OCI-LY1 (cell line): Measurements from ENCODE around the gene SUGCT.
A peak's percentile ranks its signal among the peaks of the same experiment; 100 is the strongest.
"Not testable (repeated sequence)": the region's sequence is repeated elsewhere in the genome, so short reads cannot be mapped to it uniquely, and the experiment has no call there.

Experiments
- H2AFZ ChIP-seq: fragments of 200-600 bp; sonication (generic), shearing (Covaris generic); 2 replicates; pipeline ENCODE4 v1.6.0; 2014; ENCODE audit warnings: antibody characterized with exemption, mild to moderate bottlenecking, low read length
- H3F3A ChIP-seq: fragments of 200-600 bp; sonication (generic), shearing (Covaris generic); 2 replicates; pipeline ENCODE4 v1.6.0; 2014; ENCODE audit warnings: mild to moderate bottlenecking, antibody characterized with exemption, low read length, moderate library complexity; ENCODE audit not compliant: insufficient read depth
- H3K27ac ChIP-seq: fragments of 200-600 bp; sonication (generic); 2 replicates; pipeline ENCODE4 v1.5.1; 2014; ENCODE audit warnings: low read length, mixed run types, mild to moderate bottlenecking, low read depth; ENCODE audit not compliant: poor library complexity, severe bottlenecking
- H3K27me3 ChIP-seq: fragments of 200-600 bp; sonication (generic); 2 replicates; pipeline ENCODE4 v1.6.0; 2014; ENCODE audit warnings: antibody characterized with exemption, mild to moderate bottlenecking, low read length, moderate library complexity; ENCODE audit not compliant: insufficient read depth
- H3K36me3 ChIP-seq: fragments of 200-600 bp; sonication (generic); 2 replicates; pipeline ENCODE4 v1.6.1; 2014; ENCODE audit warnings: mild to moderate bottlenecking, antibody characterized with exemption, low read length, moderate library complexity, mixed read lengths; ENCODE audit not compliant: insufficient read depth
- H3K4me1 ChIP-seq: fragments of 200-600 bp; sonication (generic); 2 replicates; pipeline ENCODE4 v1.5.1; 2014; ENCODE audit warnings: mild to moderate bottlenecking, low read length, moderate library complexity; ENCODE audit not compliant: insufficient read depth, severe bottlenecking
- H3K4me2 ChIP-seq: fragments of 200-600 bp; sonication (generic), shearing (Covaris generic); 2 replicates; pipeline ENCODE4 v1.6.1; 2014; ENCODE audit warnings: low read length
- H3K4me3 ChIP-seq: fragments of 200-600 bp; sonication (generic); 2 replicates; pipeline ENCODE4 v1.5.1; 2014; ENCODE audit warnings: low read length, low read depth, mild to moderate bottlenecking, mixed read lengths; ENCODE audit not compliant: poor library complexity, severe bottlenecking
- H3K79me2 ChIP-seq: fragments of 200-600 bp; shearing (Covaris generic); 2 replicates; pipeline ENCODE4 v1.6.1; 2016; ENCODE audit warnings: mixed run types, low read length, mixed read lengths; ENCODE audit not compliant: insufficient read depth
- H3K9ac ChIP-seq: fragments of 200-600 bp; sonication (generic), shearing (Covaris generic); 2 replicates; pipeline ENCODE4 v1.6.1; 2014; ENCODE audit warnings: mild to moderate bottlenecking, low read length, mixed read lengths
- H3K9me2 ChIP-seq: fragments of 200-600 bp; sonication (generic), shearing (Covaris generic); 2 replicates; pipeline ENCODE4 v1.6.1; 2014; ENCODE audit warnings: low read depth, mild to moderate bottlenecking, low read length, mixed read lengths
- H3K9me3 ChIP-seq: fragments of 200-600 bp; shearing (Covaris generic); 2 replicates; pipeline ENCODE4 v1.6.1; 2014; ENCODE audit warnings: low read length, mixed read lengths
- H4K20me1 ChIP-seq: fragments of 200-600 bp; sonication (generic), shearing (Covaris generic); 2 replicates; pipeline ENCODE4 v1.6.0; 2016; ENCODE audit warnings: mild to moderate bottlenecking, low read length; ENCODE audit not compliant: insufficient read depth
- CTCF ChIP-seq: fragments of 200-600 bp; sonication (generic), shearing (Covaris generic); IDR thresholded peaks from 2 replicates; pipeline ENCODE4 v1.5.1; 2017; ENCODE audit warnings: mild to moderate bottlenecking, antibody characterized with exemption, low read length, moderate library complexity, mixed read lengths
- EZH2 ChIP-seq: fragments of 200-600 bp; sonication (generic), shearing (Covaris generic); IDR thresholded peaks from 2 replicates; pipeline ENCODE4 v1.8.0; 2017; ENCODE audit warnings: borderline replicate concordance, mixed run types, mild to moderate bottlenecking, antibody characterized with exemption, low read length, moderate library complexity, mixed read lengths

The SUGCT gene

GRCh38 chr7:40147371-40148246, 12.8 kb downstream of the SUGCT start:
- no peaks in the 10 kb centered on the region for H3K4me1 ChIP-seq
- no peak overlapping the region for H3K27ac ChIP-seq
- H3K79me2 ChIP-seq: no peaks in the 10 kb centered on the region
- no peaks in the 10 kb centered on the region for H3K9me3 ChIP-seq
- no peaks in the 10 kb centered on the region; the same call in 1 of the 2 replicates for H3K36me3 ChIP-seq
- H3K4me2 ChIP-seq: no peak overlapping the region
- no peaks in the 10 kb centered on the region for H3K9me2 ChIP-seq
- H3K9ac ChIP-seq: no peak overlapping the region
- no peaks in the 10 kb centered on the region for H3F3A ChIP-seq
- H3K27me3 ChIP-seq: no peaks in the 10 kb centered on the region; the same call in 1 of the 2 replicates
- no peaks in the 10 kb centered on the region for H4K20me1 ChIP-seq
- no peak for TF ChIP-seq EZH2
- peak; percentile 22; the same call in 1 of the 2 replicates for TF ChIP-seq CTCF
- no peak overlapping the region for H3K4me3 ChIP-seq
- H2AFZ ChIP-seq: no peak overlapping the region

- H3K9ac ChIP-seq, H3K9me2 ChIP-seq, H3K27ac ChIP-seq, H3K36me3 ChIP-seq, H3K79me2 ChIP-seq, H3K4me3 ChIP-seq, H3K4me1 ChIP-seq, H3F3A ChIP-seq, H3K4me2 ChIP-seq, H4K20me1 ChIP-seq, H2AFZ ChIP-seq, H3K9me3 ChIP-seq, H3K27me3 ChIP-seq: not testable (repeated sequence)
These were observed 13.4 kb downstream of the SUGCT start for GRCh38 chr7:40148247-40148580.

- H3K4me2 ChIP-seq: no peak overlapping the region
- no peak overlapping the region for H3K9ac ChIP-seq
- H3K36me3 ChIP-seq: no peaks in the 10 kb centered on the region; the same call in 1 of the 2 replicates
- H3K27ac ChIP-seq: no peak overlapping the region
- H3F3A ChIP-seq: no peaks in the 10 kb centered on the region
- no peaks in the 10 kb centered on the region for H4K20me1 ChIP-seq
- no peak overlapping the region for H2AFZ ChIP-seq
- H3K4me3 ChIP-seq: no peak overlapping the region
- H3K27me3 ChIP-seq: no peaks in the 10 kb centered on the region; the same call in 1 of the 2 replicates
- TF ChIP-seq CTCF: no peak
- TF ChIP-seq EZH2: no peak
- no peaks in the 10 kb centered on the region for H3K4me1 ChIP-seq
- H3K9me3 ChIP-seq: no peaks in the 10 kb centered on the region
- H3K9me2 ChIP-seq: no peaks in the 10 kb centered on the region
- no peaks in the 10 kb centered on the region for H3K79me2 ChIP-seq
These were observed 13.9 kb downstream of the SUGCT start for GRCh38 chr7:40148671-40149070.

- no peaks in the 10 kb centered on the region for H3K9me2 ChIP-seq
- TF ChIP-seq EZH2 (no peak), CTCF (no peak)
- no peak overlapping the region for H3K4me2 ChIP-seq
- no peaks in the 10 kb centered on the region for H3K4me1 ChIP-seq
- no peaks in the 10 kb centered on the region for H4K20me1 ChIP-seq
- no peaks in the 10 kb centered on the region for H3K79me2 ChIP-seq
- no peak overlapping the region for H3K9ac ChIP-seq
- no peak overlapping the region for H2AFZ ChIP-seq
- no peak overlapping the region for H3K4me3 ChIP-seq
- no peaks in the 10 kb centered on the region; the same call in 1 of the 2 replicates for H3K27me3 ChIP-seq
- H3K36me3 ChIP-seq: no peaks in the 10 kb centered on the region
- H3K27ac ChIP-seq: no peak overlapping the region
- H3K9me3 ChIP-seq: no peaks in the 10 kb centered on the region
- H3F3A ChIP-seq: no peaks in the 10 kb centered on the region
These were observed 16.7 kb downstream of the SUGCT start for GRCh38 chr7:40151504-40151903.
